ENCODE measurements around the gene TTLL11.

Gene TTLL11

DNA sequence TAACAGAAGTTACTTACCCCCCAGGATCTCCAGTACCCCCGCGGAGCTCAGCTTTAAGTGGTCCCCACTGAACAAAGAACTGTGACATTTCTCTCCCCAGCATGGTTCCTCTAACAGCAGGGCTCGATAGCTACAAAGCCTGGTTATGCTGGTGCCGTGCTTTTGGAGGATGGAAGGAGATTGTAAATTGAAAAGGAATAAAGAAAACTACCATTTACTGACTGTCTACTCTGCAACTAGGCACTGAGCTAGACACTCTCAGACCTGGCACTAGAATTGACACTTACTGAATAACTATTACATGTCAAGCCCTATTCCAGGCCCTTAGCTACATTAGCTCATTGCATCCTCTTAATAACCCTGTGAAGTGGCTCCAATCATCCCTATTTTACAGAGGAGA lies 145.3 kb downstream of the TTLL11 start:
- ChIA-PET POLR2A (no interaction called here), CTCF (interaction anchor here (1.4 kb wide), 1 partner anchor 13 kb away, joined by 4 read pairs; no protein-coding TSS in a partner anchor)
- TF ChIP-seq, protein P1, sequence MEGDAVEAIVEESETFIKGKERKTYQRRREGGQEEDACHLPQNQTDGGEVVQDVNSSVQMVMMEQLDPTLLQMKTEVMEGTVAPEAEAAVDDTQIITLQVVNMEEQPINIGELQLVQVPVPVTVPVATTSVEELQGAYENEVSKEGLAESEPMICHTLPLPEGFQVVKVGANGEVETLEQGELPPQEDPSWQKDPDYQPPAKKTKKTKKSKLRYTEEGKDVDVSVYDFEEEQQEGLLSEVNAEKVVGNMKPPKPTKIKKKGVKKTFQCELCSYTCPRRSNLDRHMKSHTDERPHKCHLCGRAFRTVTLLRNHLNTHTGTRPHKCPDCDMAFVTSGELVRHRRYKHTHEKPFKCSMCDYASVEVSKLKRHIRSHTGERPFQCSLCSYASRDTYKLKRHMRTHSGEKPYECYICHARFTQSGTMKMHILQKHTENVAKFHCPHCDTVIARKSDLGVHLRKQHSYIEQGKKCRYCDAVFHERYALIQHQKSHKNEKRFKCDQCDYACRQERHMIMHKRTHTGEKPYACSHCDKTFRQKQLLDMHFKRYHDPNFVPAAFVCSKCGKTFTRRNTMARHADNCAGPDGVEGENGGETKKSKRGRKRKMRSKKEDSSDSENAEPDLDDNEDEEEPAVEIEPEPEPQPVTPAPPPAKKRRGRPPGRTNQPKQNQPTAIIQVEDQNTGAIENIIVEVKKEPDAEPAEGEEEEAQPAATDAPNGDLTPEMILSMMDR (IDR thresholded peaks at IDR 0.05; ENCODE audit: control extremely low read depth, extremely low read depth, low read depth, missing control alignments) = no peak
- no peak for DNase-seq (ENCODE audit: extremely low spot score)

DNA sequence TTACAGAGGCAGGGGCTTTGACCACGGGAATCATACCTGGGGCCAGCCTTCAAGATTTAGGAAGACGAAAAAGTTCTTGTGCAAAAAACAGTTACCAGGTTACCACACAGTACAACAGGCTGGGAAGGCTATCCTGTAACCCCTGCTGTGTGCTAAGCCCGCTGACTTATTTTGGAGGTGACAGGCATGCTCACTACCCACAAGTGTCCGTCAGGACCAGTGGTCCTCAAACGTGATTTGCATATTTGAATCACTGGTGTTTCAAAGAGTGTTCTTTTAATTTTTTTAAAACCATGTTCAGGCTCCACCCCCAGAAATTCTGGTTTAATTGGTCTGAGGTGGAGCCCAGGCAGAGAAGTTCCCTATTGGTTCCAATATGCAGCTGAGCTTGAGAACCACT lies 146.6 kb downstream of the TTLL11 start:
- ChIA-PET POLR2A (no interaction called here), CTCF (interaction anchor here (1.2 kb wide), 1 partner anchor 12 kb away, joined by 3 read pairs; no protein-coding TSS in a partner anchor)
- TF ChIP-seq, protein P1 (IDR thresholded peaks at IDR 0.05; ENCODE audit: control extremely low read depth, extremely low read depth, low read depth, missing control alignments) = no peak
- DNase-seq (ENCODE audit: extremely low spot score) = no peak

DNA sequence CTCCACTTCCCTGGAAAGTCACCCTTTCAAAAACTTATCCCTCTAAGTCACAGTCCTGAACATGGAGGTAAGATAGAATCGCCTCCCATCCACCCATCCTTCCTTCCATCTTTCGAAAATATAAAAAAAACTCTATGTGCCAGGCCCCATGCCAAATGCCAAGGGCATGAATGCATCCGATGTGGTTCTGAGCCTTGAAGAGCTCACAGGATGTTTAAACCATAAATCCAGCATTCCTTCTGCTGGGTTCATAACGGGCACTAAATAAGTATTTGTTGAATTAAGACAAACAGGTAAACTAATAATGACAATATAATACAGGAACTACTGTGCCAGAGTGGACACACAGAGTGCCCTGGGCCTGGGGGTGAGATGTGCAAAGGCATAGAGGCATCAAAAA lies 147.3 kb downstream of the TTLL11 start:
- POLR2A ChIA-PET = no interaction called here
- TF ChIP-seq, protein P1 (IDR thresholded peaks at IDR 0.05; ENCODE audit: control extremely low read depth, extremely low read depth, low read depth, missing control alignments) = no peak
- CTCF ChIA-PET = no interaction called here
- no peak for DNase-seq (ENCODE audit: extremely low spot score)

DNA sequence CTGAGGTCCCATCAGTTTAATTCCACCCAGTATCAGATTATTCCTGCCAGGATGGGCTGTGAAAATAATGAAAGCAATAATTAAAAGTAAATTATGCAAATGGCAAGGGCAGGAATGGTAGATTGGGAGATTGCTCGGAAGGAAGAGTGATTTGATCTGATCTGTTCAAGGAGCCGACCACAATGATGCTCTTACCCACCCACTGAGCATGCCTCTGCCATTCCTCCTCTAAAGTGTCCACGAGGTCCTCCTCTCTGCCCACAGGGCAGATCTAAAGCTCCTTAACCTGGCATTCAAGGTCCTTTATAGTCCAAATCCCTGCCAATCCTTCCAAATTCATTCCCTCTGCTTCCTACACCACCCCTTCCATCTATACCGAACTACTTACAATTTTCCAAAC lies 147.8 kb downstream of the TTLL11 start:
- CTCF ChIA-PET = no interaction called here
- TF ChIP-seq, protein P1 (IDR thresholded peaks at IDR 0.05; ENCODE audit: control extremely low read depth, extremely low read depth, low read depth, missing control alignments) = no peak
- POLR2A ChIA-PET = no interaction called here
- no peak for DNase-seq (ENCODE audit: extremely low spot score)

DNA sequence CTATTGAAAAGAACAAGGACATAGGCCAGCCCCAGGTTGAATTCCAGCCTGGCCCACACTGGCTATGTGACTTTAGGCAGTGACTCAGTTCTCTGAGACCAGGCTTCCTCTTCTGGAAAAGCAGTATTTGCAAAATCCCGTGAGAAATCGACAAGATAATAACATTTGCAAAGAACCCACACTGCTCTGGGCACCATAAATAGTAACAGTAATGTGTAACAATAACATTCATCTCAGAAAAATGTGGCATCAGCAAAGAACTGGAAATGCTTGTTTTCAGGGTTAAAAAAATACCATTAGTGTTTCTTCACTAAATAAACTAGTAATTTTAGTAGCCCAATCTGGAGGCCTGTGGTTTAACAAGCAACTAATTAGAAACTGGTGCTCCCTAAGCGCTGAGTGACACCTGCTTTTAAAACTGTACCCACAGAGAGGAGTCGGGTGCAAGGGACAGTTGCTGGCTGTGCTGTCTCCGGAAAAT lies 148.4 kb downstream of the TTLL11 start:
- ChIA-PET CTCF (no interaction called here), POLR2A (no interaction called here)
- TF ChIP-seq, protein P1 (IDR thresholded peaks at IDR 0.05; ENCODE audit: control extremely low read depth, extremely low read depth, low read depth, missing control alignments) = no peak
- no peak for DNase-seq (ENCODE audit: extremely low spot score)

DNA sequence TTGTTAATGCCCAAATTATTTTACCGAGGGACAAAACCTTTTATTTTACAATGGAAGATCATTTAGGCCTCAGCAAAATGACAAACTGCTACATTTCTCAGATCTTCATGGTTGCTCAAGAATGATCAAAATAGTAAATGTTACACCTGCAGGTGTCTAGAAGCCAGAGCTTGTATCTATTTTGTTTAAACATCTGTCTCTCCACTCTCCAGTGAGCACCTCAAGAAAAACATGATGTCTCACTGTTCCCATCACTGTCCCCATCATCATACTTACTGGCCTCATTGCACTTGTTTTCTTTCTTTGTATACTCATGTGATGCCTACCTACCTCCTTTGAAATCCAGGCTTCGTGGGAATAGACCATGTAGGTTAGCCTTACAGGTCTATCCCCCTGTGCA lies 149.6 kb downstream of the TTLL11 start:
- ChIA-PET CTCF (no interaction called here), POLR2A (no interaction called here)

More for the DNA sequence above, 149.6 kb downstream of the TTLL11 start:
- no peak for DNase-seq (ENCODE audit: extremely low spot score)
- TF ChIP-seq, protein P1 (IDR thresholded peaks at IDR 0.05; ENCODE audit: control extremely low read depth, extremely low read depth, low read depth, missing control alignments) = no peak

Measured in GM10248 (cell line).